SK-N-MC (cell line): ENCODE data around the gene RPH3AL.

Experiments used
- DNase-seq: peaks from one replicate; pipeline ENCODE4 v3.0.0-alpha.2; 2011; ENCODE audit warnings: low read depth, low spot score
- H3K27ac ChIP-seq: fragments of 200-600 bp; sonication (generic); 2 replicates; pipeline ENCODE4 v1.5.1; 2016; ENCODE audit warnings: mixed run types
- H3K36me3 ChIP-seq: fragments of 200-600 bp; sonication (generic); 2 replicates; pipeline ENCODE4 v1.6.1; 2017; ENCODE audit warnings: antibody characterized with exemption, low read length, mixed read lengths; ENCODE audit not compliant: insufficient read depth
- H3K4me3 ChIP-seq: fragments of 200-600 bp; sonication (generic); 2 replicates; pipeline ENCODE4 v1.5.1; 2016
- H3K9ac ChIP-seq: fragments of 200-600 bp; sonication (generic); 2 replicates; pipeline ENCODE4 v1.8.0; 2017; ENCODE audit warnings: mixed run types, mixed read lengths; ENCODE audit not compliant: insufficient read length
- H3K9me3 ChIP-seq: fragments of 200-600 bp; sonication (generic); 2 replicates; pipeline ENCODE4 v1.6.1; 2017; ENCODE audit warnings: low read depth, mild to moderate bottlenecking, antibody characterized with exemption, low read length, moderate library complexity, mixed read lengths
- EZH2 ChIP-seq: fragments of 200-600 bp; sonication (generic); IDR thresholded peaks from one replicate; pipeline ENCODE4 v1.6.1; 2017; ENCODE audit warnings: antibody characterized with exemption
- FOXP2 ChIP-seq: optimal IDR thresholded peaks from 2 replicates; pipeline ENCODE3; 2011; ENCODE audit warnings: mild to moderate bottlenecking, moderate library complexity; ENCODE audit not compliant: insufficient read depth; ENCODE audit errors: extremely low read length, control extremely low read depth
- POLR2AphosphoS5 ChIP-seq: IDR thresholded peaks from 2 replicates; pipeline ENCODE4 v1.6.1; 2012; ENCODE audit warnings: mild to moderate bottlenecking, low read depth, low read length, borderline replicate concordance

Gene RPH3AL

GRCh38 chr17:163514-164098, 189.0 kb downstream of the RPH3AL start:
- Histone ChIP-seq H3K9me3 (no peaks in the 10 kb centered on the region), H3K36me3 (no peaks in the 10 kb centered on the region; the same call in 1 of the 2 replicates), H3K9ac (no peak overlapping the region), H3K27ac (no peak overlapping the region), H3K4me3 (no peak overlapping the region)
- DNase-seq: no peak
- TF ChIP-seq EZH2: no peak
- no peak for TF ChIP-seq FOXP2
- TF ChIP-seq POLR2AphosphoS5: no peak

DNA sequence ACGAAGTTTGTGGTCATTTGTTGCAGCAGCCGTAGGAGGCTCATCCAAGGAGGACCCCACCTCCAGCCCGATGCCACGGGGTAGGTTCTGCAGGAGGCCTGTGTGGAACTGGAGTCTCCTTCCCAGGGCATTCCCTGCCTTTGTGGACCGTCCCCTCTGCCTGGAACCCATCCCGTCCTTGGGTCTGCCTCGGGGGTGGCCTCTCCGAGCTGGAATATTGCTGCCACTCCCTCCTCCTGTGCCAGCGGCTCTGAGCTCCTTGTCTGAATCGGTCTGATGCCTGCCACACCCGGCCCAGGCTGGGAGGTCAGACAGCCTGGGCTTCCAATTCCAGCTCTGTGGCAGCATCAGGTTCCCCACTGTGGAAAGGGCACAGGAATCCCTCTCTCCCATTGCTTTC, 189.9 kb downstream of the RPH3AL start:
- H3K9me3 ChIP-seq: no peaks in the 10 kb centered on the region
- TF ChIP-seq EZH2: no peak
- TF ChIP-seq FOXP2: no peak
- TF ChIP-seq POLR2AphosphoS5: no peak
- H3K9ac ChIP-seq: no peak overlapping the region

More for the DNA sequence above, 189.9 kb downstream of the RPH3AL start:
- H3K27ac ChIP-seq: no peak overlapping the region
- no peak overlapping the region for H3K4me3 ChIP-seq
- no peaks in the 10 kb centered on the region; the same call in 1 of the 2 replicates for H3K36me3 ChIP-seq
- DNase-seq: no peak
